Measurements from ENCODE around the gene CHRNE.
"Not testable (repeated sequence)": the region's sequence is repeated elsewhere in the genome, so short reads cannot be mapped to it uniquely, and the experiment has no call there.

The CHRNE gene

DNA sequence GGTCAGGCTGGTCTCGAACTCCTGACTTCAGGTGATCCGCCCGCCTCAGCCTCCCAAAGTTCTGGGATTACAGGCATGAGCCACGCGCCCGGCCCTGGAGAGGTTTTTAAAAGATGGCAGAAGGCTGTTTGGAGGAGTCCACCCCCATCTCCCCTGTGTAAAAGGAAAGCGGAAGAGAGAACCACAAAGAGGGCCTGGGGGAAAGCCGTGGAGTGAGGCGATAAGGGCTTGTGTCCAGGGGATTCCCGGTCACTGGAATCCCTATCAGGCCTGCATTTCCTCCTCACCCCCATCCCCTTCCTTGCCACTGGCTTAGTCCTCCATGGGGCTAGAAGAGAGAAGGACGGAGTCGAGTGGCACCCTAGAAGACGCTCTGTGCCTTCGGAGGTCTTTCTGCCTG, 29.1 kb upstream of the CHRNE start, which contains the start of gene GP1BA:
GP1BA (plus strand) TSS at position 315 of the 400 bp plus-strand sequence. CDS start 328 bp downstream, outside the sequence.
- peaks cover 17% of the 10 kb centered on the region for H3K36me3 ChIP-seq (ENCODE audit: control insufficient read depth, low read length)
- no peaks in the 10 kb centered on the region for H3K9me2 ChIP-seq (replicated peaks; ENCODE audit: control insufficient read depth, low read length)
- H3K27ac ChIP-seq (ENCODE audit: low read depth, low read length) = no peak within 1 kb of the TSS
- no peak within 1 kb of the TSS for H3K4me2 ChIP-seq (ENCODE audit: low read length)
- H3K4me3 ChIP-seq (ENCODE audit: low read length) = no peak within 1 kb of the TSS
- TF ChIP-seq EZH2phosphoT487 (IDR thresholded peaks at IDR 0.05; ENCODE audit: borderline replicate concordance, low read length) = no peak
- TF ChIP-seq, protein P1, sequence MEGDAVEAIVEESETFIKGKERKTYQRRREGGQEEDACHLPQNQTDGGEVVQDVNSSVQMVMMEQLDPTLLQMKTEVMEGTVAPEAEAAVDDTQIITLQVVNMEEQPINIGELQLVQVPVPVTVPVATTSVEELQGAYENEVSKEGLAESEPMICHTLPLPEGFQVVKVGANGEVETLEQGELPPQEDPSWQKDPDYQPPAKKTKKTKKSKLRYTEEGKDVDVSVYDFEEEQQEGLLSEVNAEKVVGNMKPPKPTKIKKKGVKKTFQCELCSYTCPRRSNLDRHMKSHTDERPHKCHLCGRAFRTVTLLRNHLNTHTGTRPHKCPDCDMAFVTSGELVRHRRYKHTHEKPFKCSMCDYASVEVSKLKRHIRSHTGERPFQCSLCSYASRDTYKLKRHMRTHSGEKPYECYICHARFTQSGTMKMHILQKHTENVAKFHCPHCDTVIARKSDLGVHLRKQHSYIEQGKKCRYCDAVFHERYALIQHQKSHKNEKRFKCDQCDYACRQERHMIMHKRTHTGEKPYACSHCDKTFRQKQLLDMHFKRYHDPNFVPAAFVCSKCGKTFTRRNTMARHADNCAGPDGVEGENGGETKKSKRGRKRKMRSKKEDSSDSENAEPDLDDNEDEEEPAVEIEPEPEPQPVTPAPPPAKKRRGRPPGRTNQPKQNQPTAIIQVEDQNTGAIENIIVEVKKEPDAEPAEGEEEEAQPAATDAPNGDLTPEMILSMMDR (IDR thresholded peaks at IDR 0.05; ENCODE audit: low read depth, low read length, poor library complexity, severe bottlenecking) = no peak
- no peaks in the 10 kb centered on the region for H3K27me3 ChIP-seq (ENCODE audit: control insufficient read depth, low read length)
- H3K9me3 ChIP-seq (ENCODE audit: control insufficient read depth, insufficient read depth, low read length) = no peaks in the 10 kb centered on the region
- H4K20me1 ChIP-seq (ENCODE audit: control insufficient read depth, insufficient read depth, low read depth, low read length) = no peaks in the 10 kb centered on the region; the same call in 1 of the 2 replicates
- no peaks in the 10 kb centered on the region for H3K79me2 ChIP-seq (ENCODE audit: control insufficient read depth, low read length)
- H3K4me1 ChIP-seq (ENCODE audit: control insufficient read depth, low read length) = peaks cover 11% of the 10 kb centered on the region
- no peaks in the 10 kb centered on the region for H3F3A ChIP-seq (ENCODE audit: control insufficient read depth, insufficient read depth)

DNA sequence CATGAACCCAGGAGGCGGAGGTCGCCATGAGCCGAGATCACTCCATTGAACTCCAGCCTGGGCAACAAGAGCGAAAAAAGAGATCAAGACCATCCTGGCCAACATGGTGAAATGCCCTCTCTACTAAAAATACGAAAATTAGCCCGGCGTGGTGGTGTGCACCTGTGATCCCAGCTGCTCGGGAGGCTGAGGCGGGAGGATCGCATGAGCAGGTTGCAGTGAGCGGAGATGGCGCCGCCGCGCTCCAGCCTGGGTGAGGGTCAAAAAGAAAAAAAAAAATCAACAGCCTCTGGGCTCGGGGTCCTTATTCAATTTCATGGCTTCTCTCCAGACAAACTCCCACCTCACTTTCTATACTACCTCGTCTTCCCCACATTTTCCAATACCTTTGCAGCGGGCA, 26.0 kb upstream of the CHRNE start:
- no peaks in the 10 kb centered on the region for H3K79me2 ChIP-seq (ENCODE audit: control insufficient read depth, low read length)
- no peaks in the 10 kb centered on the region for H3K36me3 ChIP-seq (ENCODE audit: control insufficient read depth, low read length)

DNA sequence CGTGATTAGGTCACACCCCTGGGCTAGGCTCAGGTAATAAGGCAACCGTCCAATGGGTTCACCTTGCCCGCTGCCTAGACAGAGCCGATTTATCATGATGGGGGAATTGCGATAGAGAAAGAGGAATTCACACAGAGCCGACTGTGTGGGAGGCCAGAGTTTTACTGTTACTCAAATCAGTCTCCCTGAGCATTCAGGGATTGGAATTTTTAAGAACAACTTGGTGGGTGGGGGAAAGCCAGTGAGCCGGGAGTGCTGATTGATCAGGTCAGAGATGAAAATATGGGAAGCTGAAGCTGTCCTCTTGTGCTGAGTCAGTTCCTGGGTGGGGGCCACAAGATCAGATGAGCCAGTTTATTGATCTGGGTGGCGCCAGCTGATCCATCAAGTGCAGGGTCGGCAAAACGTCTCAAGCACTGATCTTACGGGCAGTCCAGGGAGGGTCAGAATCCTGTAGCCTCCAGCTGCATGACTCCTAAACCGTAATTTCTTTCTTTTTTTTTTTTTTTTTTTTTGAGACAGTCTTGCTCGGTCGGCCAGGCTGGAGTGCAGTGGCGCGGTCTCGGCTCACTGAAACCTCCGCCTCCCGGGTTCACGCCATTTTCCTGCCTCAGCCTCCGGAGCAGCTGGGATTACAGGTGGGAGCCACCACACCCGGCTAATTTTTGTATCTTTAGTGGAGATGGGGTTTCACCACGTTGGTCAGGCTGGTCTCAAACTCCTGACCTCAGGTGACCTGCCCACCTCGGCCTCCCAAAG, 23.9 kb upstream of the CHRNE start:
- not testable (repeated sequence) for H3K79me2 ChIP-seq (ENCODE audit: control insufficient read depth, low read length); H3K27me3 ChIP-seq (ENCODE audit: control insufficient read depth, low read length); H4K20me1 ChIP-seq (ENCODE audit: control insufficient read depth, insufficient read depth, low read depth, low read length); H3K36me3 ChIP-seq (ENCODE audit: control insufficient read depth, low read length); H3K9me2 ChIP-seq (replicated peaks; ENCODE audit: control insufficient read depth, low read length); H3K4me1 ChIP-seq (ENCODE audit: control insufficient read depth, low read length); H3K4me2 ChIP-seq (ENCODE audit: low read length); H3F3A ChIP-seq (ENCODE audit: control insufficient read depth, insufficient read depth); H3K9me3 ChIP-seq (ENCODE audit: control insufficient read depth, insufficient read depth, low read length); H3K27ac ChIP-seq (ENCODE audit: low read depth, low read length); H3K4me3 ChIP-seq (ENCODE audit: low read length)

More for the DNA sequence above, 26.0 kb upstream of the CHRNE start:
- Histone ChIP-seq H3K4me1 (ENCODE audit: control insufficient read depth, low read length) (no peaks in the 10 kb centered on the region), H4K20me1 (ENCODE audit: control insufficient read depth, insufficient read depth, low read depth, low read length) (no peaks in the 10 kb centered on the region), H3K4me3 (ENCODE audit: low read length) (no peak overlapping the region), H3K27me3 (ENCODE audit: control insufficient read depth, low read length) (no peaks in the 10 kb centered on the region), H3K9me2 (replicated peaks; ENCODE audit: control insufficient read depth, low read length) (no peaks in the 10 kb centered on the region), H3F3A (ENCODE audit: control insufficient read depth, insufficient read depth) (no peaks in the 10 kb centered on the region), H3K4me2 (ENCODE audit: low read length) (no peak overlapping the region), H3K27ac (ENCODE audit: low read depth, low read length) (no peak overlapping the region), H3K9me3 (ENCODE audit: control insufficient read depth, insufficient read depth, low read length) (no peaks in the 10 kb centered on the region)
- TF ChIP-seq EZH2phosphoT487 (IDR thresholded peaks at IDR 0.05; ENCODE audit: borderline replicate concordance, low read length) = no peak
- TF ChIP-seq, protein P1 (IDR thresholded peaks at IDR 0.05; ENCODE audit: low read depth, low read length, poor library complexity, severe bottlenecking) = no peak

DNA sequence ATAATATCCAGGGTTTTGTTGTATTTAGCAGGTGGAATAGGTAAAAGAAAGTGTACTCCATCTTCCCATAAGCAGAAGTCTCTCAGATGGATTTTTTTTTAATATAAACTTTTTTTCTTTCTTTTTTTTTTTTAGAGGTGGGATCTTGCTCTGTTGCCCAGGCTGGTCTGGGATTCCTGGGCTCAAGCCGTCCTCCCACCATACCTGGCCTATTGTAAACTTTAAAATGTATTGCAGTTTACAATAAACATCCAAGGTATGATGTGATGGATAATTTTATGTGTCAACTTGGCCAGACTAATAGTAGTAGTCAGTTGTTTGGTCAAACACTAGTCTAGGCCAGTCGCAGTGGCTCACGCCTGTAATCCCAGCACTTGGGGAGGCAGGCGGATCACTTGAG, 18.4 kb upstream of the CHRNE start:
- TF ChIP-seq, protein P1 (IDR thresholded peaks at IDR 0.05; ENCODE audit: low read depth, low read length, poor library complexity, severe bottlenecking) = no peak
- TF ChIP-seq EZH2phosphoT487 (IDR thresholded peaks at IDR 0.05; ENCODE audit: borderline replicate concordance, low read length) = no peak
- no peak overlapping the region for H3K4me2 ChIP-seq (ENCODE audit: low read length)
- no peaks in the 10 kb centered on the region for H3K27me3 ChIP-seq (ENCODE audit: control insufficient read depth, low read length)
- H3K9me2 ChIP-seq (replicated peaks; ENCODE audit: control insufficient read depth, low read length) = no peaks in the 10 kb centered on the region
- no peaks in the 10 kb centered on the region for H3K36me3 ChIP-seq (ENCODE audit: control insufficient read depth, low read length)
- H3K79me2 ChIP-seq (ENCODE audit: control insufficient read depth, low read length) = no peaks in the 10 kb centered on the region
- no peaks in the 10 kb centered on the region for H3F3A ChIP-seq (ENCODE audit: control insufficient read depth, insufficient read depth)
- H3K27ac ChIP-seq (ENCODE audit: low read depth, low read length) = no peak overlapping the region
- H3K4me3 ChIP-seq (ENCODE audit: low read length) = no peak overlapping the region
- no peaks in the 10 kb centered on the region for H4K20me1 ChIP-seq (ENCODE audit: control insufficient read depth, insufficient read depth, low read depth, low read length)
- no peaks in the 10 kb centered on the region for H3K4me1 ChIP-seq (ENCODE audit: control insufficient read depth, low read length)
- no peaks in the 10 kb centered on the region for H3K9me3 ChIP-seq (ENCODE audit: control insufficient read depth, insufficient read depth, low read length)

All from DOHH2 (cell line).